C4-2B (cell line): Measurements from ENCODE around the gene SYNGR3.
A peak's percentile ranks its signal among the peaks of the same experiment; 100 is the strongest.

Experiments used
- H3K27ac ChIP-seq: fragments of 450-650 bp; 2 replicates; pipeline ENCODE4 v1.5.1; 2017
- CTCF ChIP-seq: fragments of 450-650 bp; conservative IDR thresholded peaks from 2 replicates; pipeline ENCODE4 v1.5.1; 2017; ENCODE audit warnings: mild to moderate bottlenecking
- ZFX ChIP-seq: fragments of 450-650 bp; IDR thresholded peaks from 2 replicates; pipeline ENCODE4 v1.6.1; 2017

The SYNGR3 gene

GRCh38 chr16:2035431-2036199 lies 45.8 kb downstream of the SYNGR3 start:
- H3K27ac ChIP-seq, result no peak overlapping the region
- TF ChIP-seq CTCF (no peak), ZFX (no peak)

- no peak overlapping the region for H3K27ac ChIP-seq
- TF ChIP-seq ZFX (no peak), CTCF (no peak)
Measured at GRCh38 chr16:2036200-2036966, 46.6 kb downstream of the SYNGR3 start.

GRCh38 chr16:2037115-2037514 lies 47.3 kb downstream of the SYNGR3 start:
- no peak overlapping the region for H3K27ac ChIP-seq
- TF ChIP-seq CTCF, result no peak
- no peak for TF ChIP-seq ZFX

- no peak for TF ChIP-seq CTCF
- TF ChIP-seq ZFX, result no peak
- H3K27ac ChIP-seq, result no peak overlapping the region
Measured at GRCh38 chr16:2037647-2038381, 48.0 kb downstream of the SYNGR3 start.

GRCh38 chr16:2038382-2039231 lies 48.8 kb downstream of the SYNGR3 start:
- TF ChIP-seq CTCF (no peak), ZFX (no peak)
- peak overlapping the region; percentile 64 for H3K27ac ChIP-seq

GRCh38 chr16:2039274-2040031 lies 49.7 kb downstream of the SYNGR3 start:
- no peak for TF ChIP-seq ZFX
- TF ChIP-seq CTCF, result no peak
- peak overlapping the region; percentile 64 for H3K27ac ChIP-seq
